IMR-90 (cell line): ENCODE data around the gene GTF2A1. TPM values are rescaled to one million over a fixed set of nuclear protein-coding genes. Genes with fewer than 3 reads are reported as not detected.
A peak's percentile ranks its signal among the peaks of the same experiment; 100 is the strongest.

Experiments used
- ATAC-seq: fragments of 200-7000 bp; cut with Tn5 transposase; 2 replicates; pipeline ENCODE4 v1.9.1; 2020; ENCODE audit warnings: low read depth, mild to moderate bottlenecking, moderate library complexity
- BruUV-seq: library from RNA; stranded (reverse); fragments of 400-500 nt; replicated peaks from 2 replicates; lab custom pipeline; 2021; lab: Mats Ljungman, UMichigan
- CTCF ChIA-PET: fragments of 300-600 bp; formaldehyde crosslinking; extraction: SDS; loops from one replicate; lab custom pipeline; 2021; ENCODE audit warnings: antibody characterized with exemption; lab: Yijun Ruan, JAX
- POLR2A ChIA-PET: fragments of 300-600 bp; sonication (Branson Sonifier 250); formaldehyde crosslinking; loops from one replicate; lab custom pipeline; 2022; ENCODE audit warnings: antibody characterized with exemption; ENCODE audit not compliant: unreplicated experiment; lab: Charles Lee
- DNase-seq: peaks from one replicate; pipeline ENCODE4 v3.0.0; 2013
- H2AFZ ChIP-seq: replicated peaks from 2 replicates; pipeline ENCODE3; 2013; ENCODE audit warnings: low read length, mild to moderate bottlenecking; ENCODE audit not compliant: poor library complexity
- H2AK5ac ChIP-seq: 2 replicates; pipeline ENCODE4 v1.6.1; 2013; ENCODE audit warnings: low read depth, low read length, inconsistent platforms
- H2AK9ac ChIP-seq: replicated peaks from 2 replicates; pipeline ENCODE3; 2013; ENCODE audit warnings: mild to moderate bottlenecking, low read depth, low read length, moderate library complexity; ENCODE audit not compliant: poor library complexity
- H2BK120ac ChIP-seq: 2 replicates; pipeline ENCODE4 v1.6.1; 2013; ENCODE audit warnings: low read depth, low read length, inconsistent platforms
- H2BK15ac ChIP-seq: 3 replicates; pipeline ENCODE4 v1.6.1; 2013; ENCODE audit warnings: low read depth, low read length, inconsistent platforms
- H2BK20ac ChIP-seq: 2 replicates; pipeline ENCODE4 v1.6.1; 2013; ENCODE audit warnings: low read depth, mild to moderate bottlenecking, inconsistent platforms, low read length, moderate library complexity
- H2BK5ac ChIP-seq: 2 replicates; pipeline ENCODE4 v1.6.1; 2013; ENCODE audit warnings: mild to moderate bottlenecking, low read depth, low read length, inconsistent platforms; ENCODE audit not compliant: poor library complexity, severe bottlenecking
- H3K14ac ChIP-seq: replicated peaks from 2 replicates; pipeline ENCODE4 v1.6.1; 2013; ENCODE audit warnings: low read depth, low read length, inconsistent platforms
- H3K18ac ChIP-seq: 2 replicates; pipeline ENCODE4 v1.6.1; 2013; ENCODE audit warnings: low read depth, low read length, control low read depth
- H3K23ac ChIP-seq: 2 replicates; pipeline ENCODE4 v1.6.1; 2013; ENCODE audit warnings: low read depth, low read length, inconsistent platforms
- H3K27ac ChIP-seq: 2 replicates; pipeline ENCODE4 v1.5.1; 2013; ENCODE audit warnings: mild to moderate bottlenecking, control low read depth, low read length; ENCODE audit not compliant: insufficient read depth
- H3K27me3 ChIP-seq: 2 replicates; pipeline ENCODE4 v1.6.1; 2013; ENCODE audit warnings: low read length; ENCODE audit not compliant: control insufficient read depth, insufficient read depth
- H3K36me3 ChIP-seq: 2 replicates; pipeline ENCODE4 v1.6.1; 2013; ENCODE audit warnings: low read length, mixed read lengths; ENCODE audit not compliant: control insufficient read depth, insufficient read depth
- H3K4ac ChIP-seq: 2 replicates; pipeline ENCODE4 v1.6.1; 2013; ENCODE audit warnings: low read depth, low read length, inconsistent platforms
- H3K4me1 ChIP-seq: 2 replicates; pipeline ENCODE4 v1.6.1; 2013; ENCODE audit warnings: low read length, mixed read lengths; ENCODE audit not compliant: control insufficient read depth, insufficient read depth
- H3K4me2 ChIP-seq: 2 replicates; pipeline ENCODE4 v1.6.1; 2013; ENCODE audit warnings: low read depth, mild to moderate bottlenecking, control low read depth, low read length, moderate library complexity
- H3K4me3 ChIP-seq: 2 replicates; pipeline ENCODE4 v1.5.1; 2013; ENCODE audit warnings: low read depth, mild to moderate bottlenecking, control low read depth, low read length, moderate library complexity; ENCODE audit not compliant: insufficient read depth
- H3K56ac ChIP-seq: 2 replicates; pipeline ENCODE4 v1.6.1; 2013; ENCODE audit warnings: low read length, inconsistent platforms; ENCODE audit not compliant: insufficient read depth; ENCODE audit errors: extremely low read depth
- H3K79me1 ChIP-seq, 2 experiments: 2 replicates each; pipeline ENCODE4 v1.6.1; 2013; ENCODE audit warnings: low read length in 2 of 2, inconsistent platforms in 1 of 2, low read depth in 1 of 2
- H3K9ac ChIP-seq: 2 replicates; pipeline ENCODE4 v1.6.1; 2013; ENCODE audit warnings: low read depth, low read length, control low read depth
- H3K9me1 ChIP-seq: 2 replicates; pipeline ENCODE4 v1.6.1; 2013; ENCODE audit warnings: low read length, inconsistent platforms; ENCODE audit not compliant: insufficient read depth
- H3K9me3 ChIP-seq: 2 replicates; pipeline ENCODE4 v1.6.1; 2013; ENCODE audit warnings: low read length; ENCODE audit not compliant: control insufficient read depth, insufficient read depth
- H4K20me1 ChIP-seq: 2 replicates; pipeline ENCODE4 v1.6.1; 2013; ENCODE audit warnings: low read length, inconsistent platforms; ENCODE audit not compliant: insufficient read depth
- H4K5ac ChIP-seq: 2 replicates; pipeline ENCODE4 v1.6.1; 2013; ENCODE audit warnings: mild to moderate bottlenecking, low read depth, low read length, control low read depth
- H4K8ac ChIP-seq, 2 experiments: 2 replicates each; pipeline ENCODE4 v1.6.1; 2013; ENCODE audit warnings: low read depth in 2 of 2, low read length in 2 of 2, control low read depth in 1 of 2, inconsistent platforms in 1 of 2
- H4K91ac ChIP-seq: 2 replicates; pipeline ENCODE4 v1.6.1; 2013; ENCODE audit warnings: low read depth, low read length, inconsistent platforms; ENCODE audit not compliant: insufficient read depth
- BHLHE40 ChIP-seq: fragments of 150-350 bp; IDR thresholded peaks from 2 replicates; pipeline ENCODE4 v1.6.1; 2016; ENCODE audit warnings: mild to moderate bottlenecking, low read depth, low read length
- CEBPB ChIP-seq: IDR thresholded peaks from 2 replicates; pipeline ENCODE4 v1.6.1; 2012; ENCODE audit warnings: low read depth, low read length, improper control_type of control experiment
- FOS ChIP-seq: fragments of 150-350 bp; IDR thresholded peaks from 2 replicates; pipeline ENCODE4 v1.6.1; 2016; ENCODE audit warnings: low read depth, low read length
- MAFK ChIP-seq: IDR thresholded peaks from 2 replicates; pipeline ENCODE4 v1.6.1; 2012; ENCODE audit warnings: low read depth, low read length, improper control_type of control experiment
- MAZ ChIP-seq: IDR thresholded peaks from 2 replicates; pipeline ENCODE4 v1.6.1; 2012; ENCODE audit warnings: low read depth, mild to moderate bottlenecking, low read length, improper control_type of control experiment, moderate library complexity, borderline replicate concordance
- NFE2L2 ChIP-seq: fragments of 150-350 bp; IDR thresholded peaks from 2 replicates; pipeline ENCODE4 v1.6.1; 2016; ENCODE audit warnings: low read depth, mild to moderate bottlenecking, low read length
- POLR2A ChIP-seq: IDR thresholded peaks from 2 replicates; pipeline ENCODE4 v1.6.1; 2012; ENCODE audit warnings: mild to moderate bottlenecking, low read depth, low read length
- RAD21 ChIP-seq: IDR thresholded peaks from 2 replicates; pipeline ENCODE4 v1.6.1; 2012; ENCODE audit warnings: low read length, improper control_type of control experiment
- RCOR1 ChIP-seq: IDR thresholded peaks from 2 replicates; pipeline ENCODE4 v1.6.1; 2012; ENCODE audit warnings: mild to moderate bottlenecking, low read length, improper control_type of control experiment; ENCODE audit not compliant: insufficient replicate concordance
- RFX5 ChIP-seq: IDR thresholded peaks from 2 replicates; pipeline ENCODE4 v1.8.0; 2012; ENCODE audit warnings: low read depth, mild to moderate bottlenecking, low read length, moderate library complexity
- SMC3 ChIP-seq: fragments of 150-350 bp; IDR thresholded peaks from 2 replicates; pipeline ENCODE4 v1.6.1; 2016; ENCODE audit warnings: low read depth, mild to moderate bottlenecking, antibody characterized with exemption, low read length, moderate library complexity
- WGBS, 2 experiments: methylation state at CpG; one replicate each; pipeline versions ENCODE4 v1.1.5 to v1.1.7; 2013; ENCODE audit warnings: missing lambda C conversion rate in 2 of 2; ENCODE audit not compliant: insufficient read length in 1 of 2; ENCODE audit errors: extremely low coverage in 2 of 2; 5-methylcytosine and 5-hydroxymethylcytosine counted together
- dilution Hi-C: fragments of 300-500 bp; cut with HindIII; formaldehyde crosslinking; loops from one replicate; pipeline ENCODE4 v1.14.3; 2018; ENCODE audit warnings: low sequenced_read_pairs; ENCODE audit not compliant: unreplicated experiment
- in situ Hi-C: fragments of 300-500 bp; cut with MboI; formaldehyde crosslinking; loops from 3 replicates; pipeline ENCODE4 v1.14.3; 2019; ENCODE audit warnings: low sequenced_read_pairs, inconsistent platforms, mixed read lengths
- intact Hi-C: fragments of 100-400 bp; cut with micrococcal nuclease; formaldehyde crosslinking; loops from 2 replicates; pipeline ENCODE4 v1.10.0; 2022
- polyA plus RNA-seq, 3 experiments: library from polyadenylated mRNA; depleted of rRNA; stranded (reverse); fragments of >200 nt; gene quantifications; 2 replicates each; pipeline ENCODE4 v1.2.3, GENCODE V29; 2012; ENCODE audit warnings: low replicate concordance in 1 of 3
- total RNA-seq: library from RNA; depleted of rRNA; stranded (reverse); fragments of >200 nt; gene quantifications from 2 replicates; pipeline ENCODE4 v1.2.3, GENCODE V29; 2012

The GTF2A1 gene
- total and polyA plus RNA-seq, 2 of the 4 experiments (the other 2 are of a cell fraction), result 16.0 to 60.4 TPM

DNA sequence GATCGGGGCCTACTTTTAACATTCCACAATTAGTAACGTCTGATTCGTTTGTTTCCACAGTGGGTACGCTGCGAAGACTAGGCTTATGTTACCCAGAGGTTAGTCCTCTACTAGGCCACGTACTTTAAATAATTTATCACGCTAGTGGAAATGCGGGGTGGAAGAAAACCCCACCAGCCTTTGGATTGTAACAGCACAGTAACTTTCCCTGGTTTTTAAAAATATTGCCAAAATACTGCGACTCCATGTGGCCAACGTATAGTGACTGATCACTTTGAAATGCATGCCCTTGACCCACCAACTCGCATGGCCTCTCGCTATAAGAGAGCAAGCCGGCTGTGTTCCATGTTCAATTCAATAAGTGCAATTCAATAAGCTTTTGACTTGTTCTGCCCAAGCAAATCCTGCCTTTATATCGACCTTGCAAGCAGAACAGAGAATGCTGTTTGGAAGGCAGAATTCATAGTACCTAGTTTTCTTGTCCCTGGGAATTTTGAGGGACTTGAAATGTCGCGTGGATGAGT is 882 bp upstream of the GTF2A1 start:
- peak overlapping the region; percentile 78 for H4K5ac ChIP-seq
- no peak for TF ChIP-seq RCOR1
- no peak for TF ChIP-seq FOS
- TF ChIP-seq RAD21, result no peak
- TF ChIP-seq CEBPB, result no peak
- TF ChIP-seq POLR2A, result no peak; the same call in 1 of the 2 replicates
- no peak for TF ChIP-seq BHLHE40
- TF ChIP-seq NFE2L2, result no peak
- no peak for TF ChIP-seq RFX5
- no peak for TF ChIP-seq MAZ
- no peak for TF ChIP-seq MAFK
- no peak for TF ChIP-seq SMC3
- WGBS, 2 experiments, result 47% methylated on average over 7 of the region's 16 CpGs; no CpG with 5 or more reads in 1 of the 2 experiments
- H2BK15ac ChIP-seq, result peak overlapping the region; percentile 30; the same call in 2 of the 3 replicates
- in situ Hi-C loops (no loop called here), intact Hi-C loops (loop anchor here (1.0 kb wide), 1 partner anchor 243 kb away; no protein-coding TSS in a partner anchor), dilution Hi-C loops (no loop called here)
- H2BK20ac ChIP-seq, result no peak overlapping the region
- H3K18ac ChIP-seq, result peak overlapping the region; percentile 67
- peak overlapping the region; percentile 84 for H3K23ac ChIP-seq
- CTCF ChIA-PET, result no interaction called here
- peak; percentile 5 for DNase-seq
- peak overlapping the region; percentile 99 for H2BK5ac ChIP-seq
- H3K14ac ChIP-seq, result peak overlapping the region; percentile 90
- no peak; the same call in 1 of the 2 replicates for ATAC-seq
- peak overlapping the region; percentile 84 for H3K4me2 ChIP-seq
- H2BK120ac ChIP-seq, result peak overlapping the region; percentile 69; the same call in 1 of the 2 replicates
- POLR2A ChIA-PET, result interaction anchor here (1.0 kb wide), 1 partner anchor 291 kb away, joined by 3 read pairs; no protein-coding TSS in a partner anchor
- H3K9me1 ChIP-seq, result no peaks in the 10 kb centered on the region; the same call in 1 of the 2 replicates
- no peaks in the 10 kb centered on the region; the same call in 1 of the 2 replicates for H3K4me1 ChIP-seq
- no peaks in the 10 kb centered on the region for H3K9me3 ChIP-seq
- peak overlapping the region; percentile 13 for H2AK9ac ChIP-seq
- H4K8ac ChIP-seq, result peak overlapping the region; percentile 89 to 96
- H2AFZ ChIP-seq, result peak overlapping the region; percentile 98
- no TSS peak for BruUV-seq
- H3K36me3 ChIP-seq, result no peaks in the 10 kb centered on the region
- no peaks in the 10 kb centered on the region for H4K20me1 ChIP-seq
- peak overlapping the region; percentile 76 for H3K4me3 ChIP-seq
- peak overlapping the region; percentile 89 for H3K4ac ChIP-seq
- peak overlapping the region; percentile 99 for H3K9ac ChIP-seq
- H3K27me3 ChIP-seq, result no peaks in the 10 kb centered on the region
- peak overlapping the region; percentile 85 for H4K91ac ChIP-seq
- peak overlapping the region; percentile 11; the same call in 1 of the 2 replicates for H2AK5ac ChIP-seq
- H3K56ac ChIP-seq, result peak overlapping the region; percentile 95
- H3K27ac ChIP-seq, result peak overlapping the region; percentile 99
- peaks cover 2 to 6% of the 10 kb centered on the region in 2 experiments; a peak in 2 of 4 replicates for H3K79me1 ChIP-seq
